Endometrial microvascular endothelial cells (primary cell): Measurements from ENCODE around the gene FAM177B. TPM values are rescaled to one million over a fixed set of nuclear protein-coding genes. Genes with fewer than 3 reads are reported as not detected.

ENCODE experiments used
- in situ Hi-C: cut with HindIII; loops from 2 replicates; pipeline ENCODE4 v1.10.0; 2017; ENCODE audit warnings: low sequenced_read_pairs, low pct_unique_long_range_greater_than_20kb; ENCODE audit errors: inconsistent ontology term
- total RNA-seq: library from RNA; depleted of rRNA; stranded (reverse); fragments of >200 nt; gene quantifications from one replicate; pipeline ENCODE4 v1.2.3, GENCODE V29; 2015; ENCODE audit errors: inconsistent ontology term

The FAM177B gene
- total RNA-seq, 1 donor from 2014 or later: not detected

GRCh38 chr1:222781251-222781650 lies 44.2 kb downstream of the FAM177B start:
- in situ Hi-C loops: loop anchor here (25.0 kb wide), 1 partner anchor 306 kb away; no protein-coding TSS in a partner anchor

- in situ Hi-C loops: loop anchor here (25.0 kb wide), 1 partner anchor 304 kb away; no protein-coding TSS in a partner anchor
These were observed 46.0 kb downstream of the FAM177B start for GRCh38 chr1:222783051-222783450.

- in situ Hi-C loops: loop anchor here (25.0 kb wide), 1 partner anchor 303 kb away; no protein-coding TSS in a partner anchor
These were observed 47.4 kb downstream of the FAM177B start for GRCh38 chr1:222784371-222784770.

- in situ Hi-C loops: loop anchor here (25.0 kb wide), 1 partner anchor 302 kb away; no protein-coding TSS in a partner anchor
These were observed 47.9 kb downstream of the FAM177B start for GRCh38 chr1:222784916-222785315.

- in situ Hi-C loops: loop anchor here (25.0 kb wide), 1 partner anchor 302 kb away; no protein-coding TSS in a partner anchor
These were observed 48.5 kb downstream of the FAM177B start for GRCh38 chr1:222785529-222785928.

- in situ Hi-C loops: loop anchor here (25.0 kb wide), 1 partner anchor 301 kb away; no protein-coding TSS in a partner anchor
These were observed 49.1 kb downstream of the FAM177B start for GRCh38 chr1:222786121-222786520.

- in situ Hi-C loops: loop anchor here (25.0 kb wide), 1 partner anchor 300 kb away; no protein-coding TSS in a partner anchor
These were observed 50.7 kb downstream of the FAM177B start for GRCh38 chr1:222787729-222788128.

GRCh38 chr1:222788402-222789156 lies 51.6 kb downstream of the FAM177B start:
- in situ Hi-C loops: loop anchor here (25.0 kb wide), 1 partner anchor 299 kb away; no protein-coding TSS in a partner anchor

GRCh38 chr1:222790115-222790514 lies 53.1 kb downstream of the FAM177B start:
- in situ Hi-C loops: loop anchor here (25.0 kb wide), 1 partner anchor 297 kb away; no protein-coding TSS in a partner anchor

- in situ Hi-C loops: loop anchor here (25.0 kb wide), 1 partner anchor 297 kb away; no protein-coding TSS in a partner anchor
These were observed 53.5 kb downstream of the FAM177B start for GRCh38 chr1:222790520-222790919.

- in situ Hi-C loops: loop anchor here (25.0 kb wide), 1 partner anchor 296 kb away; no protein-coding TSS in a partner anchor
These were observed 54.2 kb downstream of the FAM177B start for GRCh38 chr1:222791006-222791710.

- in situ Hi-C loops: loop anchor here (25.0 kb wide), 1 partner anchor 295 kb away; no protein-coding TSS in a partner anchor
These were observed 55.7 kb downstream of the FAM177B start for GRCh38 chr1:222792744-222793143.

- in situ Hi-C loops: loop anchor here (25.0 kb wide), 1 partner anchor 292 kb away; no protein-coding TSS in a partner anchor
These were observed 57.9 kb downstream of the FAM177B start for GRCh38 chr1:222794656-222795474.

GRCh38 chr1:222798116-222798515 lies 61.1 kb downstream of the FAM177B start:
- in situ Hi-C loops: loop anchor here (25.0 kb wide), 1 partner anchor 289 kb away; no protein-coding TSS in a partner anchor

- in situ Hi-C loops: loop anchor here (25.0 kb wide), 1 partner anchor 288 kb away; no protein-coding TSS in a partner anchor
These were observed 62.0 kb downstream of the FAM177B start for GRCh38 chr1:222798975-222799374.
